ENCODE measurements around the gene DLL4.

DNA sequence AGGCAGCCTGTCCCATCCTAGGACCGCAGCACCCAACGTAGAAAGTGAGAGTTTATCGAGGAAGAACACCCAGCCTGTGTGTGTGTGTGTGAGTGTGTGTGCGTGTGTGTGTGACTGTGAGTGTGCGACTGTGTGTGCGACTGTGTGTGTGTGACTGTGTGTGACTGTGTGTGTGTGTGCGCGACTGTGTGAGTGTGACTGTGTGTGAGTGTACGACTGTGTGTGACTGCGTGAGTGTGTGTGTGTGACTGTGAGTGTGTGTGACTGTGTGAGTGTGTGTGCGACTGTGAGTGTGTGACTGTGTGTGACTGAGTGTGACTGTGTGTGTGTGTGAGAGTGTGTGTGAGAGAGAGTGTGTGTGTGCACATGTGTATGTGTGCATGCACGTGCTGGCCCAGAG is 15.1 kb upstream of the DLL4 start:
- TF ChIP-seq CTCF (IDR thresholded peaks at IDR 0.05; ENCODE audit: low read depth, low read length): no peak
- TF ChIP-seq POLR2A (IDR thresholded peaks at IDR 0.05; ENCODE audit: extremely low read depth, insufficient read length): no peak
